ENCODE data around the gene CA4.

Gene CA4

DNA sequence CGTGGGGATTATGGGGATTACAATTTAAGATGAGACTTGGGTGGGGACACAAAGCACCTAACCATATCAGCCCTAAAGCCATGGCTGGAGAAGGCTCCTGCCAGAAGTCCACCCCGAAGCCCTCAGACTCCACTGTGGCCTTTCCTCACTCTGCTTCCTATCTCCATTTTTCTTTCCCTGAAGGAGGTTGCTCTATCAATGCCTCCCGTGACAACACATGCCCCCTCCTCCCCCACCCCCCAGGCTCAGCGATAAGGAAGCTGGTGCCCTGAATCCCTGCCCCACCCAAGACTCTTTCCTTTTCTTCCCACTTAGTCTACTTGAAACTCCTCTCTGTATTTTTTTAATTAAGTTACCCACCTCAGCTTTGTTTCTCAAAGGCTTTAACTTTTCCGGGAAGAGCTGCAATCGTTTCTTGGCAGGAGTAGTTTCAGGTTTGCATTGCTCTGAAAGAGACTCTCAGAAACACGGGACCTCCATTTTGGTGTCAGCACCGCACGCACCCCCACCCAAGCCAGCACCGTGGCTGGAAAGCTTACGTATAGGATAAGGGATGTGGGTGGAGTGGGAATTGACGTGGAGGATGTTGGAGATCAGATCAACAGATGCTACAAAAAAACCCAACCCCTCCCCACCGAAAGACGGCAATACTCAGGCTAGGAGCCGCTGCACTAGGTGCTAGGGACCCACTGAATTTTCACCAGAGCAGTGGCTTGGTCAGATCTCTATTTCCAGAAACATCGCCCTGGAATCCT lies 15.2 kb upstream of the CA4 start:
- DNase-seq, result peak in 1 of 2 donors; percentile 18

- DNase-seq, result peak; percentile 86 to 92
Measured at GRCh38 chr17:60135151-60135950, 14.4 kb upstream of the CA4 start.

- no peak for DNase-seq
Measured at GRCh38 chr17:60135951-60136666, 13.7 kb upstream of the CA4 start.

GRCh38 chr17:60137731-60138130 lies 12.0 kb upstream of the CA4 start:
- no peak for DNase-seq

- DNase-seq, result no peak
Measured at GRCh38 chr17:60138769-60139437, 10.9 kb upstream of the CA4 start.

DNA sequence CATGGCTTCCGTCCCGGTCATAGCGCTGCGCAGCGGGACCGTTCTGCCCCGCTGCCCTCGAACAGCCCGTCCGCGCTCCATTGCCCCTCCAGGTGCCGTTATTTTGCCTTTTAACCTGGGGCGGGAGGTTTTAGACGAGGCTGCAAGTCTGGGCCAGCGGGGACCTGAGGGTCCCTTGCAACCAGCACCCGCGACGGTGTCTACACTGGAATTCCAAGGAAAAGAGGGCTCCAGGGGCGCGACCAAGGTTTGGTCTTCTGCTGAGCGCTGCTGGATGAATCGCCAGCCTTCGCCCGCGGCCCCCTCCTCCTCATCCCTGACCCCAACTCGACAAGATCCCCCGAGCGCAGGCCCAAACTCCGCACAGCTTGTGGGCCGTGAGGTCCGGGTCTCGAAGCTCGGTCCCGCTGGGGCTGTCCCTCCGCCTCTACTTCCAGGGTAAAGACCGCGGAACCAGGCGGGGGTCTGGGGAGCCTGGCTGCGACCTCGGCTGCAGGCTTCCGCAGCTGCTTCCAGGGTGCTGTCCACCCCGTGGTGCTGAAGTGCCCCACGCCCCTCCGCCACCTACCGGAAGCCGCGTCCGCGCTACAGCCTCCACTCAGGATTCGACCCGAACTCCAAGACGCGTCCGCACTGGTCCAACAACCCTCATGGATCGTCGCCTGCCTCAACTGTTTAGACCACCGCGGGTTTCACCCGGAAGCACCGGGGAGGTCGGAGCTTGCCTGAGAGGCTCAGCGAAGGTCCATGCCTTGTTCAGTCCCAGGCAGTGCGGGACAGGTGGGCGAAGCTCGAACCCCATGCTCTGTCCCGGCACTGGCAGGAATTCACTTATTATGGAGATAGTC lies 10.1 kb upstream of the CA4 start:
- peak; percentile 39 to 82 for DNase-seq

- DNase-seq, result peak; percentile 50 to 54
Measured at GRCh38 chr17:60141111-60142018, 8.4 kb upstream of the CA4 start.

DNA sequence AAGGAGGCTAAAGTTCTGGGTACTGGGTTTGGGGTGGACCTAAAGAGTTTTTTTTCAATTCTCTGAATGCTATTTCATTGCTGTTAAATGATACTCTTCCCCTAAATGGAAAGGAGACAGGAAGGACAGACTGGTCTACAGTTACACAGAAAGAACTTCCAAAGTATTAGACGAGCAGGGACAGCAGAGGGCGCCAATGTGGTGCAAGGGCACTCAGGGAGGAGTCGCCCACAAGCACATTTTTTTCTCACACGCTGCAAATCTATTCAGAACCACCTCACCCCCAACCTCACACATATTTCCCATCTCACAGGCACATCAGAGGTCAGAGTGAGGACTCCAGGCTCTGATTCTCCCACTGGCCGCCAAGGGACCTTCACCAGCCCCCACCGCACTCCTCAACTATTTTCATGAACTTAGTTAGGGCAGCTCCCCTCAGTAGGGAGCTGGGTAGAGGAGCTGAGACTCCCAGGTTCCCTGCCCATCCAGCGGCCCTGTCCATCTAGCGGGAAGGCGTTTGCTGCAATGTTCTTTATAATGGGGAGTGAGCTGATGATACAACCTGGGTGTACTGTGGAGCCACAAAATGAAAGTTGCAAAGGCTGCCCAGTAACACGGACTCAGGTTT lies 6.8 kb upstream of the CA4 start:
- peak; percentile 73 to 96 for DNase-seq

GRCh38 chr17:60145006-60145935 lies 4.5 kb upstream of the CA4 start:
- no peak for DNase-seq

DNA sequence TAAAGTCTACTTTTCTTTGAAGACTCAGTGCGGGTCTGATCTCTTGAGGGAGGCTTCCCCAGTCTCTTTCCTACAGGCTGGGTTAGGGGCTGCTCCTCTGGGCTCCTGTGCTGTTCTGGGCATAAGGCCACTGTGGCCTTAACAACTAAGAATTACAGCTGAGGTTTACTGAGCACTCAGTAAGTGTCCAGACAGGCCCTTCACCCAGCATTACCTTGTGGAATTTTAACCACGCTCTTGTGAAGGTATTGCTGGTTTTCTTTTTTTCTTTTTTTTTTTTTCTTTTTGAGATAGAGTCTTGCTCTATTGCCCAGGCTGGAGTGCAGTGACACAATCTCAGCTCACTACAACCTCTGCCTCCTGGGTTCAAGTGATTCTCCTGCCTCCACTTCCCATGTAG lies 3.6 kb upstream of the CA4 start:
- DNase-seq, result no peak

- peak; percentile 27 to 46 for DNase-seq
Measured at GRCh38 chr17:60147553-60148223, 2.1 kb upstream of the CA4 start.

DNA sequence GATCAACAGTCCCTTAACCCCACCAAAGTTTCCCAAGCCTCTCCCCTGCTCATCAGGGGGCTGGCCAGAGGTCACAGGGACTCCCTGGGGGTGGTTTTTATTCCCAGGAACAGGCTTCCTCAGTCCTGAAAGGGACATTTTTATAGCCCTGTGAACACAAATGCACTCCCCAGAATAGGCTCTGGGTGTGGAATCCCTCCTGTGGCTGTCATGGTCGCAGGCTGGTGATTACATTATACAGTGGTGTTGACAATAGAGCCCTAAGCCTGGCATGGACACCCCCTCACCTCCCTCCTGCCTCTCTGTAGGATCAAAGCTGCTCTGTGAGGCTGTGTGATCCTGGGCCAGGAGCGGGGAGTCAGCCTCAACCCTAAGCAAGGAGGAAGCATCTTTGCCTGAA lies 1.4 kb upstream of the CA4 start:
- DNase-seq, result no peak

DNA sequence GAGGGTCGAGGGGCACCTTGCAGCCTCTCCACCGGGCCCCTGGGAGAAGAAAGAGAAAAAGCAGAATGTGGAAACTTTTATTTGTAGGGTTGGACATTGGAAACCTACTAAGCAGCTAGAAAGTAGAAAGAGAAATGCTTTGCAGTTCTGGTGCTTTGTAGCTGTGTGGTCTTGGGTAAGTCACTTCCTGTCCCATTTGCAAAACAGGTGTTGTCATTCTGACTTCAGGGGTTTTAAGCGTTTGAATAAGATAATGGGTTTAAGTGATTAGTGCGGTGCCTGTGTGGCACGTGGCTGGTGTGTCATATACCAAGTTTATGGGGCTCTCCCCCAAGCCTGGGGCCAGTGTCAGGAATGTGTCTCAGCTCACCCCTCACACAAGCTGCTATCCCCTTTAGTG lies 1.6 kb downstream of the CA4 start:
- DNase-seq, result no peak

GRCh38 chr17:60153606-60154390 lies 4.0 kb downstream of the CA4 start:
- no peak for DNase-seq

DNA sequence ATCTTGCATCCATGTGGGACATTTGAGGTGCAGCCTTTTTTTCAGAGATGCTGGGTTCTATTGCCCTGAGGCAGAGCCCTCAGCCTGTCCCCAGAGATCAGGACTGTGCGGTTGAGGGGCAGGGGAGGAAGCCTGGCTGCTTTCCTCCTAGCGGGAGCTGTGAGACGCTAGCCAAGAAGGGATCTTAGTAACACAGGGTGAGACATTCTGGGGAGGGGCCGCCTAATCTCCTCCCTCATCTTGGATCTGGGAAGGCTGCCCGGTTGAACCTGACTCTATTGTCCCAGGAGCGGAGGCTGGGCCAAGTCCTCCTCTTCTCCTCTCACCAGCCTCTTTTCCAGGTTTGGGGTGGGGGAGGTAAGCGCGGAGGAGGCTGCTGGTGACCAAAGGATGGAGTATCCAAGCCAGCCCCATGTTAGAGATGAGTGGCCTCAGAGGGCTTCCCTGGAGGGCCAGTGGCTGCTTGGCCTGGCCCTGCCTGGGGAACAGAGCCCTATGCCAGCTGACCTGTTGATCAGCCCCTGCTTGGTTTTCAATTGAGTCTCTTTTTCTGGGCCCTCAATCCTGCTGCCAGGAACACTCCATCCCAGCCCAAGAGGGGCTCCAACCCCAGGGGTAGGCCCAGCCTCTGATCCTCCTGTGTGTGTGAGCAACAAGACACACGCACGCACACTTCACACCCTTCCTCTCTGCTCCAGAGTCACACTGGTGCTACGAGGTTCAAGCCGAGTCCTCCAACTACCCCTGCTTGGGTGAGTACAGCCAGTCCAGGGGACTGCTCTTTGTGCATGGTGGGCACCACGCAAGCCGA lies 5.0 kb downstream of the CA4 start:
- DNase-seq, result no peak

DNA sequence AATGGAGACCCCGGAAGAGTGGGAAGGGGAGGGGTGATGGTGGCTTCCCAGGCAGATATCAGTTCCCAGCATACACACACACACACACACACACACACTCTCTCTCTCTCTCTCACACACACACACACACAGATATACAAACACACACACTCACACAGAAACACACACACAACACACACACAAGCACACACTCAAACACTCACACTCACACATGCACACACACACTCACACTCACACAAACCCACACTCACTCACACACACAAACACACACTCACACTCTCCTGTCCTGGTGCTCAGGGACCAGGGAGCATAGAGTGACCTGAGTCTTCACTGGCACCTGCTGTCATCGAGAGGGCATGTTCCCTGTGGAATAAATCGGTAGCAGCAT lies 5.6 kb downstream of the CA4 start:
- DNase-seq, result no peak

DNA sequence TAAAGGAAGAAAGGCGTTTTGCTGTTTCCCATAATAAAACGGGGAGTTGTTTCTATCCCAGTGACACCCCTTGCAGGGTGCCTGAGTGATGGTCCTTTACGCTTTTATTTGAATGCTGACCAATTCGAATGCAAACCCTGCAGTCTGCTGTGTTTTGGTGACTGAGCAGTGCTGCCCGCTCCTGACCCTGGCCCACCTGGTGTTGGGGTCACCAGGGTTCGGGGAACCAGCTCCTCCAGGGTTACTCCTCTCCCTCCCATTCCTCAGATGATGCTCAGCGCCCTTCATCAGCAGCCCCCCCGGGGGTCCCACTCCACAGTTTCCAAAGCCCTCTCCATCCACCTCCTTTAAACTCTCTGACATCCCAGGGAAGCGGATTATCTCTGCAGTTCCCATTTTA lies 6.0 kb downstream of the CA4 start:
- DNase-seq, result no peak

Measured in inflammatory macrophage treated with lipopolysaccharide for 1 hour (primary cell).